OCI-LY7 (cell line): ENCODE measurements around the gene BAZ1A. TPM values are rescaled to one million over a fixed set of nuclear protein-coding genes. Genes with fewer than 3 reads are reported as not detected.

ENCODE experiments used
- BruUV-seq: library from RNA; stranded (reverse); fragments of 400-500 nt; replicated peaks from 2 replicates; lab custom pipeline; 2021; lab: Mats Ljungman, UMichigan
- CTCF ChIA-PET: fragments of 300-600 bp; sonication (Branson Sonifier 250); formaldehyde crosslinking; loops from one replicate; lab custom pipeline; 2022; ENCODE audit warnings: antibody characterized with exemption; ENCODE audit not compliant: unreplicated experiment; lab: Charles Lee
- POLR2A ChIA-PET: fragments of 300-600 bp; sonication (Branson Sonifier 250); formaldehyde crosslinking; loops from one replicate; lab custom pipeline; 2022; ENCODE audit warnings: antibody characterized with exemption; lab: Charles Lee
- DNase-seq: peaks from one replicate; pipeline ENCODE4 v3.0.0-alpha.2; 2015; ENCODE audit warnings: low spot score
- H2AFZ ChIP-seq: fragments of 200-600 bp; sonication (generic), shearing (Covaris generic); 2 replicates; pipeline ENCODE4 v1.6.1; 2014; ENCODE audit warnings: mild to moderate bottlenecking, antibody characterized with exemption, low read length, moderate library complexity
- H3K27ac ChIP-seq: fragments of 200-600 bp; sonication (generic); 2 replicates; pipeline ENCODE4 v1.5.1; 2014; ENCODE audit warnings: mixed run types, low read depth, mild to moderate bottlenecking, moderate library complexity, low read length, inconsistent platforms; ENCODE audit not compliant: poor library complexity, severe bottlenecking
- H3K36me3 ChIP-seq: fragments of 200-600 bp; sonication (generic); 2 replicates; pipeline ENCODE4 v1.6.1; 2014; ENCODE audit warnings: mild to moderate bottlenecking, antibody characterized with exemption, low read length, moderate library complexity, mixed read lengths; ENCODE audit not compliant: insufficient read depth
- H3K4me1 ChIP-seq: fragments of 200-600 bp; sonication (generic); 2 replicates; pipeline ENCODE4 v1.5.1; 2014; ENCODE audit warnings: mild to moderate bottlenecking, low read length; ENCODE audit not compliant: insufficient read depth, poor library complexity, severe bottlenecking
- H3K4me2 ChIP-seq: fragments of 200-600 bp; sonication (generic); 2 replicates; pipeline ENCODE4 v1.6.1; 2014; ENCODE audit warnings: mild to moderate bottlenecking, low read length
- H3K4me3 ChIP-seq: fragments of 200-600 bp; sonication (generic); 2 replicates; pipeline ENCODE4 v1.5.1; 2014; ENCODE audit warnings: mild to moderate bottlenecking, low read depth, low read length; ENCODE audit not compliant: poor library complexity, severe bottlenecking
- H3K79me2 ChIP-seq: fragments of 200-600 bp; sonication (generic); 2 replicates; pipeline ENCODE4 v1.6.1; 2016; ENCODE audit warnings: low read depth, mild to moderate bottlenecking, low read length, moderate library complexity, mixed read lengths; ENCODE audit not compliant: insufficient read depth
- H3K9me2 ChIP-seq: fragments of 200-600 bp; sonication (generic); 2 replicates; pipeline ENCODE4 v1.6.1; 2016; ENCODE audit warnings: mild to moderate bottlenecking, low read length, mixed read lengths; ENCODE audit not compliant: insufficient read depth
- H3K9me3 ChIP-seq: fragments of 200-600 bp; sonication (generic); 2 replicates; pipeline ENCODE4 v1.6.1; 2014; ENCODE audit warnings: mild to moderate bottlenecking, mixed run types, low read length, mixed read lengths
- H4K20me1 ChIP-seq: fragments of 200-600 bp; sonication (generic); 2 replicates; pipeline ENCODE4 v1.6.1; 2014; ENCODE audit warnings: mild to moderate bottlenecking, antibody characterized with exemption, low read length, moderate library complexity, mixed read lengths; ENCODE audit not compliant: insufficient read depth
- CTCF ChIP-seq: fragments of 200-600 bp; sonication (generic); conservative IDR thresholded peaks from 2 replicates; pipeline ENCODE4 v1.5.1; 2014; ENCODE audit warnings: mild to moderate bottlenecking, antibody characterized with exemption, low read length, moderate library complexity, mixed read lengths
- EZH2phosphoT487 ChIP-seq: fragments of 200-600 bp; sonication (generic); IDR thresholded peaks from 2 replicates; pipeline ENCODE4 v1.6.1; 2018; ENCODE audit warnings: low read depth, borderline replicate concordance, mild to moderate bottlenecking, mixed run types, antibody characterized with exemption, low read length, moderate library complexity, mixed read lengths
- intact Hi-C: fragments of 100-400 bp; cut with micrococcal nuclease; formaldehyde crosslinking; loops from one replicate; pipeline ENCODE4 v1.10.0; 2022; ENCODE audit not compliant: unreplicated experiment
- total RNA-seq, 2 experiments: library from RNA; depleted of rRNA in 1 of 2; stranded (reverse); fragments of >200 nt in 1 of 2; shearing (Covaris generic) in 1 of 2; gene quantifications; 2 replicates each; pipeline ENCODE4 v1.2.3, GENCODE V29; 2014 to 2022

The BAZ1A gene
- total RNA-seq, 2 experiments from 2014 or later, result 42.2 to 58.6 TPM

GRCh38 chr14:34797747-34798583 lies 77.2 kb downstream of the BAZ1A start:
- Histone ChIP-seq H3K9me3 (no peaks in the 10 kb centered on the region), H2AFZ (no peak overlapping the region), H3K27ac (no peak overlapping the region), H3K4me1 (no peaks in the 10 kb centered on the region), H3K4me3 (no peak overlapping the region), H3K36me3 (peaks cover 89% of the 10 kb centered on the region), H3K9me2 (no peaks in the 10 kb centered on the region), H4K20me1 (no peaks in the 10 kb centered on the region; the same call in 1 of the 2 replicates), H3K4me2 (no peak overlapping the region), H3K79me2 (no peaks in the 10 kb centered on the region)
- DNase-seq, result no peak
- no peak for TF ChIP-seq EZH2phosphoT487
- TF ChIP-seq CTCF, result no peak
- no TSS peak for BruUV-seq
- POLR2A ChIA-PET, result no interaction called here
- CTCF ChIA-PET, result no interaction called here
- intact Hi-C loops, result no loop called here

- H3K9me3 ChIP-seq, result no peaks in the 10 kb centered on the region
- H2AFZ ChIP-seq, result no peak overlapping the region
- no peak overlapping the region for H3K4me2 ChIP-seq
- no peak for DNase-seq
- H4K20me1 ChIP-seq, result no peaks in the 10 kb centered on the region; the same call in 1 of the 2 replicates
- no peaks in the 10 kb centered on the region for H3K79me2 ChIP-seq
- intact Hi-C loops, result no loop called here
- ChIA-PET CTCF (no interaction called here), POLR2A (no interaction called here)
- H3K4me1 ChIP-seq, result no peaks in the 10 kb centered on the region
- no TSS peak for BruUV-seq
- no peaks in the 10 kb centered on the region for H3K9me2 ChIP-seq
- H3K36me3 ChIP-seq, result peaks cover 89% of the 10 kb centered on the region
- no peak overlapping the region for H3K4me3 ChIP-seq
- H3K27ac ChIP-seq, result no peak overlapping the region
- TF ChIP-seq EZH2phosphoT487, result no peak
- TF ChIP-seq CTCF, result no peak
These were observed 78.3 kb downstream of the BAZ1A start for GRCh38 chr14:34796902-34797301.

GRCh38 chr14:34794941-34795340 lies 80.2 kb downstream of the BAZ1A start:
- CTCF ChIA-PET, result no interaction called here
- no peak overlapping the region for H3K4me3 ChIP-seq
- H3K4me1 ChIP-seq, result no peaks in the 10 kb centered on the region
- TF ChIP-seq EZH2phosphoT487 (no peak), CTCF (no peak)
- no peak overlapping the region for H2AFZ ChIP-seq
- no peak overlapping the region for H3K27ac ChIP-seq
- no TSS peak for BruUV-seq
- no peaks in the 10 kb centered on the region; the same call in 1 of the 2 replicates for H4K20me1 ChIP-seq
- H3K9me2 ChIP-seq, result no peaks in the 10 kb centered on the region
- POLR2A ChIA-PET, result interaction anchor here (0.6 to 0.9 kb wide), 3 partner anchors 9 to 307 kb away, joined by 4 to 5 read pairs (median 5); no protein-coding TSS in a partner anchor
- H3K36me3 ChIP-seq, result peaks cover 89% of the 10 kb centered on the region
- no peaks in the 10 kb centered on the region for H3K9me3 ChIP-seq
- intact Hi-C loops, result no loop called here
- no peaks in the 10 kb centered on the region for H3K79me2 ChIP-seq
- no peak overlapping the region for H3K4me2 ChIP-seq
- no peak for DNase-seq
